ENCODE data around the gene KDM4C.

DNA sequence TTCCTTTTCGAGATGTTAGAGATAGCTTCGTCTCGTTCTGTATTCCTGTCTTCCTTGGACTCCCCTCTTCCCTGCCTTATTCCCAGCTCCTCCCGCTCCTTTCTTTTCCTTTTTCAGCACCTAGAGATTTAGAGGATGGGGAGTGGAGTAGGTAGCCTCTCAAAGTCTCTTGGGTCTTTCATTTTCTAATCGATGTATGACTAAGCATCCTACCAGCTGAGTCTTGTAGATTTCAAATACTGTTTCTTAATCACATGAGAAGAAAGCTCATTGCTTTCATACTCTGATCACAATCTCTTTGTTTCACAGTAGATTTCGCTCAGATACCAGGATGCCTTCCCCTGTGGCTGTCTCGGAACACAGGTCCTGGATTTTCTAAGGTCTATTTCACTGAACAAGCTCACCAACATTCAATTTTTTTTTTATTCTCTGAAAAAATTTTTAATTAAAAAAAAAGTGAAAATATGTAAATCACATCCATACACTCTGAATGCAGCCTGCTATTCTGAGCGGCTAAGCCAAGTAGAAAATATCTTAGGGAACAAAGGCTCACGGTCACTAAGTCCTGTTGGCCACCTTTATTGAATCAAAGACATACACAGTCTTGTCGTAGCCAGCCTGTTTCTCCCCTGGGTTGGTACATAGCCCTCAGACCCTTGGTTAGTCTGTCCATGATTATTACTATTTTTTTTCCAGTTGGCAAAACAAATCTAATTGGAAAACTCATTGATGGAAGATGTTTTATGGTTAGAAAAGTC is 413.8 kb downstream of the KDM4C start:
- TF ChIP-seq, protein P1, sequence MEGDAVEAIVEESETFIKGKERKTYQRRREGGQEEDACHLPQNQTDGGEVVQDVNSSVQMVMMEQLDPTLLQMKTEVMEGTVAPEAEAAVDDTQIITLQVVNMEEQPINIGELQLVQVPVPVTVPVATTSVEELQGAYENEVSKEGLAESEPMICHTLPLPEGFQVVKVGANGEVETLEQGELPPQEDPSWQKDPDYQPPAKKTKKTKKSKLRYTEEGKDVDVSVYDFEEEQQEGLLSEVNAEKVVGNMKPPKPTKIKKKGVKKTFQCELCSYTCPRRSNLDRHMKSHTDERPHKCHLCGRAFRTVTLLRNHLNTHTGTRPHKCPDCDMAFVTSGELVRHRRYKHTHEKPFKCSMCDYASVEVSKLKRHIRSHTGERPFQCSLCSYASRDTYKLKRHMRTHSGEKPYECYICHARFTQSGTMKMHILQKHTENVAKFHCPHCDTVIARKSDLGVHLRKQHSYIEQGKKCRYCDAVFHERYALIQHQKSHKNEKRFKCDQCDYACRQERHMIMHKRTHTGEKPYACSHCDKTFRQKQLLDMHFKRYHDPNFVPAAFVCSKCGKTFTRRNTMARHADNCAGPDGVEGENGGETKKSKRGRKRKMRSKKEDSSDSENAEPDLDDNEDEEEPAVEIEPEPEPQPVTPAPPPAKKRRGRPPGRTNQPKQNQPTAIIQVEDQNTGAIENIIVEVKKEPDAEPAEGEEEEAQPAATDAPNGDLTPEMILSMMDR (IDR thresholded peaks at IDR 0.05): no peak
- TF ChIP-seq POLR2A (IDR thresholded peaks at IDR 0.05): no peak

All from heart left ventricle (tissue), 13 donors.